T-helper 1 cell (primary cell): Measurements from ENCODE around the gene ITGA7.

Source experiments
- DNase-seq, 5 donors: peaks; one replicate each; pipeline ENCODE4 v3.0.0-alpha.2; 2012 to 2020

The ITGA7 gene

DNA sequence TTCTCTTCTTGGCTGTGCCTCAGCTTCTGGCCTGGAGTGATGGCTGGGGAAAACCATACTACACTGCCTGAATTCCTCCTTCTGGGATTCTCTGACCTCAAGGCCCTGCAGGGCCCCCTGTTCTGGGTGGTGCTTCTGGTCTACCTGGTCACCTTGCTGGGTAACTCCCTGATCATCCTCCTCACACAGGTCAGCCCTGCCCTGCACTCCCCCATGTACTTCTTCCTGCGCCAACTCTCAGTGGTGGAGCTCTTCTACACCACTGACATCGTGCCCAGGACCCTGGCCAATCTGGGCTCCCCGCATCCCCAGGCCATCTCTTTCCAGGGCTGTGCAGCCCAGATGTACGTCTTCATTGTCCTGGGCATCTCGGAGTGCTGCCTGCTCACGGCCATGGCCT lies 70.9 kb downstream of the ITGA7 start, which contains the start of gene OR10P1:
Gene OR10P1, plus strand, starts transcription at position 40 of the 400 bp plus-strand sequence. Its CDS starts 0 bp downstream, at position 40.
- no peak for DNase-seq

DNA sequence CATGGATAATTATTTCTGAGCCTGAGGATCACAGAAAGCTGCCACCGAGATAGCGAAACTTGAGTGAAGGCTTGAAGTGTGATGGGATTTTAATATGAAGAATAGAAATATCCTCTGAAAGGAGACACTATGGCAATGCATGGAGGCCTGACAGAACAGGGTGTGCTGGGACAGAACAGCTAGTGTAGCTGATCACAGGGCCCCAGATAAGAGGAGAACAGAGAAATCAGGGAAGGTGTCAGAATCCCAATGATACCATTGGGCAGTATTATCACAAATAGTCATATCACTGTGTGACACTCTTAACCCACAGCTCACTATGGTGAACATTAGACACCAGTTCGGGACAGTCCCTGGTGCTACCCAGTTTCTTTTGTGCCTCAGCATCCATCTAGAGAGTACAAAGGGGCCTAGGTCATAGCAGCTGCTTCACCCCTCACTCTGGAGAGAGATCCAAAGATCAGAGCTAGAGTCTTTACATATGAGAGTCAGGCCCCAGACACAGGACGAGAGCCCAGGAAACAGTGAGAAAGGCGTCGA lies 71.5 kb downstream of the ITGA7 start:
- DNase-seq: no peak
